Right hindlimb (tissue), 1 donor: ENCODE data around the gene CCDC73.

Experiments used
- DNase-seq: peaks from one replicate; pipeline ENCODE4 v3.0.0-alpha.2; 2018

Gene CCDC73

DNA sequence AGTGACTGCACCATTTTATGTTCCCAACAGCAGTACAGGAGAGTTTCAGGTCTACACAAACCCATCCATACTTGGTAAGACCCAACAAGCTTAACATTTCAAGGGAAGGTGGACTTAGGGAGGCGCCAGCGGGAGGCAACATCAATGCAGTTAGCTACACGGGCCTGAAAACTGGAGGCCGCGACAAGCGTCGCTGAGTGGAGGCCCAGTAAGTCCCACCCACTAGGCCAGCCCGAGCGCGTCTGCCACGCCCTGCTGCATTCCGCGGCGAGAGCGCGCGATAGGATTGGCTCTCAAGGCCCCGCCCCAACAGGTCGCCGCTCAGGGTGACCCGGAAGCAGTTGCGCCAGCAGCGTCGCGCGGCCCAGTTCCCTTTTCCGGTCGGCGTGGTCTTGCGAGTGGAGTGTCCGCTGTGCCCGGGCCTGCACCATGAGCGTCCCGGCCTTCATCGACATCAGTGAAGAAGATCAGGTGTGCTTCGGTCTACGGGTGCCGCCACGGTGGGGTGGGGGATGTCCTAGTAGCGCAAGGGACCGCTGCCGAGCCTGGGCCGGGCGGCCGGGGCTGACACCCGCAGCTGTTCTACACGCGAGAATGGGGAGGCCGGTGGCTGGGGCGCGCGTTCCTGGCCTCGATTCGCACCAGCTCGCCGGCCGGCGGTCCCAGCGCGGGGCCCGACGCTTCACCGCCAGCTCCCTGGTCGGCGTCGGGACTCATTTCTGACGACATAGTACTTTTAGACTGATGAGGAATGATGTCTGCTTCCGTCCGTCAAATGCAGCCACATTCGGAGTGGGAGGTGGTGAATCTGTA lies 210.8 kb downstream of the CCDC73 start, which contains the start of gene EIF3M:
Gene EIF3M (plus strand): TSS at position 373 of the 813 bp plus-strand sequence. CDS start 57 bp downstream, at position 430.
- peak; percentile 97 for DNase-seq

DNA sequence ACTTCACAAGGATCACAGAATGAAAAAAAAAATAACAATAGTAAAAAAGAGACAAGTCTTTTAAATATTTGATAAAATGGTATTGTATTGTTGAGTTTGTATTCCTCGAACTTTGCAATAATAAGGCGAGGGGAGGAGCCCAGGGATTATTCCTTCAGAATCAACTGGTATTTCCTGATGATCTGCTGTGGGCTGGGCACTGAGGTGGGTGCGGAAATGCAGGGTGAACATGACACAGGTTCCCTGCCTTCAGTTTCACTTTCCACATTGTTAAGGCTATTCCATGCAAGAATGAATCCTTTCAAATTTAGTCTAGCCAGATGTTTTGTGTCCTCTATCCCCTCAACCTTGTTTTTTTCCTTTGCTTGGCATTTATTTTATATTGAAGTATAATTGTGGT lies 212.9 kb downstream of the CCDC73 start:
- no peak for DNase-seq

DNA sequence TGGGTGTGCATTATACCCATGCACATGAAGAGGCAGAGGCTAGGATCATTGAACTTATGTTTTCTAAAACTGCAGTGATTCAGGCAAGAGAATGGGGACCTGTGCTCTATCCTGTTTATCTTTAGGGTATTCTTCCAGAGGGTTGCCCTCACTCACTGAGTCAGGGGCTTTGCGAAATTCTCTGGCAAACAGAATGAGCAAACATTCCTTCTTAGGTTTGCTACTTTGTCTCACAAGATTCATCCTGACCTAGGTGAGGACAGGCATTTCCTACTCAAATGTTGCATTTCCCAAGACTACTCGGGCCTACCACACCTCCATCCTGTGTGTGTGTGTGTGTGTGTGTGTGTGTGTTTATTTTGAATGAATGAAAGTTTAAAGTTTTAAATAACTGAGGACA lies 213.5 kb downstream of the CCDC73 start:
- no peak for DNase-seq

DNA sequence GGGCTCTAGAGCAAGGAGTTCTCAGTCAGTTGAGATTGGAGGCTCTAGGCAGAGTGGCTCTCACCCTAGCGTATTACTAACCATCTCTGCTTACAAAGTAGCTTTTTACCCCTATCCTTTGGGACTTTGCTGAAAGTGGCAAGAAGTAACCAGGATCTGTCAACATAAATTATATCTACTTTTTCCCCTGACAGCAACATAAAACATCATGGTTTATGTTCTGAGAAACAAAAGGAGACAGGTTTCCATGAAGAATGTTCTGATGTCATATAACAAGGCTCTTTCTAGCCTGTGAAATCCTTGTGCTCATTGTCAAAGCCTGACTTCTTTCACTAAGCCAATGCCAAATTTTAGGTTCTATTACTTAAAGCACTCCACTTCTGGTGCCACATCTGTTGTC lies 218.0 kb downstream of the CCDC73 start:
- DNase-seq, result no peak

DNA sequence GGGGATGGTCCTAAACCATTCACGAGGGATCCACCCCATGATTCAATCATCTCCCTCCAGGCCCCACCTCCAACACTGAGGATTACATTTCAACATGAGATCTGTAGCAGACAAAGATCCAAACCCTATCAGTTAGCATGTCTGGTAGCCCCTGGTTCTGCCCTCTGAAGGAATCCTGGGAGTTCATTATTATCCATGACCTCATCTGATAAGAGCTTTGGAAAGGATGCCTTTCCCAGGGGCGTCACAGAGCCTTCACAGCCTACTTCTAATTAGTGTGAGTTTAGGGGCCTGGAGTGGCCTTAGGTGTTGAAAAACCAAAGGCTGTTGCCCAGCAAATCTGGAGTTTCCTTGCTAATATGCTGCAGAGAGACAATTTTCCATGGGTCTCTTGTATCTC lies 219.4 kb downstream of the CCDC73 start:
- DNase-seq, result no peak

DNA sequence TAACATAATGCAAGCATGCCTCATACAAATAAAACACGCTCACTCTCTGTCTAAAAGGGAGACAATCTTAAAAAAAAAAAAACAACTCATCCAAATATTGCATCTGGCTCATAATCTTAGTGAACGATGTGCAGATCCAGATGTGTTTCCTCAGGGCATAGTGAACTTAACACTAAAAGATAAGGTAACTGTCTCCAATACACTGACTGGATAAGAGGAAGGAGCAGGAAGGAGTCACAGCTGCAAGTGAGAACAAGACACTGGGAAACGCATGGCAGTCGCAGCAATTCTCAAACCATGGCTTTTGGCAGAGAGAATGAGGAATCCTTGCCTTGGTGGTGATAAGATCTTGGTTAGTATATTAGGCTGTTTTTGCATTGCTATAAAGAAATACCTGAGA lies 220.0 kb downstream of the CCDC73 start:
- no peak for DNase-seq

DNA sequence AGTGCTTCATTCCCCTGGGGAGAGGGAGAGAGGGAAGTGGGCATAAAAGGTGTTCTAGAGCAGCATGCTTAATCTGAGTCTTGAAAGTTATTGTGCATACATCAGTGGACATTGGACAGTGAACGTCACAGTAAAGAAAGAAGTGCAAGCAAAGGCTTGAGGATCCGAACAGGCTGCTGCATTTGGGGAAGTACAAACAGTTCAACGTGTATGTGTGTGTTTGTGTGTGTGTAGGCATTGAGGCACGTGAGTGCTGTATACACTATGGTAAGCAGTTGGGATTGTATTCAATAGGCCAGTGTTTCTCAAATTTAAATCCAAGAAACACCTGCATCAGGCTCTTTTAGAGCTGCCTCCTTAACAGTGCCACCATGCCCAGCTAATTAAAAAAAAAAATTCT lies 221.2 kb downstream of the CCDC73 start:
- DNase-seq, result no peak

DNA sequence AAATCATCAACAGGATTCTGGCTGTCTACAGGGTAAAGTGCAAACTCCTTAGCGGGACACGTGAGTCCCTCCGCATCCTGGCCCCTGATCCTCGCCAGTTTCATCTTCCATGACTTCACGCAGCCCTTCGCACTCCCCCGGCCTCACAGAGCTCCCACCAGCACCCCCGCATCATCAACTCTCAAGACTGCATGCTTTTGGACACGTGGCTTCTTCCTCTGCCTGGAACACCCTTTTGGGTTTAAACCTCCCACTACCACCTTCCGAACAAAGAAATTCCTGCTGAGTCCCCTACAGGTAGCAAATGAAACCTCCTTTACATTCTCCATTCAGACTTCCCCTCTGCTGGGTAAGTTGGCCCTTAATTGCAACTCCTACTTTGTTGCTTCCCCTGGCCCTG lies 223.4 kb downstream of the CCDC73 start:
- DNase-seq, result no peak

DNA sequence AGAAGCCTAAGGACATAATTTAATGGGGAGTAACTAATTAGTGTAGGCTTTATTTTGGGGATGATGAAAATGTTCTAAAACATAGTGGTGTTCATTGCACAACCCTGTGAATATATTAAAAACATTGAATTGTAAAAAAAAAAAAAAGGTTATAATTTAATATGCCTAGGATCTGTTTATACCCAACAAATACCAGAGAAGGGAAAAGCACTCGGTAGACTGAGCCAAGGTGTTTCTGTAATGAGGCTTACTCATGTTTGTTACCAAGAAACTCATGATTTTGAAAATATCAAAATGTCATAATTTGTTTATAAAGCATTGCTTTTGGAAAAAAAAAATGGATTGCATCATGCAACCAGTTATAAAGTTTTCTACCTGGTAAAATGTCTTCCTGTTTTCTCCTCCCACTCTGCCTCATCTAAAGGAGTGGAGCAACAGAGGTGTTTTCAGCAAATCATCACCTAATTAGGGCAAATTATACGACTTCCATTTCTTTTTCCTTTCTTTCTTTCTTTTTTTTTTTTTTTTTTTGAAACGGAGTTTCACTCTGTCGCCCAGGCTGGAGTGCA lies 225.1 kb downstream of the CCDC73 start:
- DNase-seq, result no peak

DNA sequence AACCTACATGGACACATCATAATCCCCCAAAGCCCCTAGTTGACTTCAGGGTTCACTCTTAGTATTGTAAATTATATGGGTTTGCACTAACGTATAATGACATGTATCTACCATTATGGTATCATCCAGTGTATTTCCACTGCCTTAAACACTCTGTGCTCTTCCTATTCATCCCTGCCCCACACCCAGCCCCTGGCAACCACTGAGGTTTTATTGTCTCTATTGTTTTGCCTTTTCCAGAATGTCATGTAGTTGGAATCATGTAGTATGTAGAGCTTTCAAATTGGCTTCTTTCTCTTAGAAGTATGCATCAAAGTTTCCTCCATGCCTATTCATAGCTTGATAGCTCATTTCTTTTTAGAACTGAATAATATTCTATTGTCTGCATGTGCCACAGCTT lies 227.3 kb downstream of the CCDC73 start:
- DNase-seq, result no peak

DNA sequence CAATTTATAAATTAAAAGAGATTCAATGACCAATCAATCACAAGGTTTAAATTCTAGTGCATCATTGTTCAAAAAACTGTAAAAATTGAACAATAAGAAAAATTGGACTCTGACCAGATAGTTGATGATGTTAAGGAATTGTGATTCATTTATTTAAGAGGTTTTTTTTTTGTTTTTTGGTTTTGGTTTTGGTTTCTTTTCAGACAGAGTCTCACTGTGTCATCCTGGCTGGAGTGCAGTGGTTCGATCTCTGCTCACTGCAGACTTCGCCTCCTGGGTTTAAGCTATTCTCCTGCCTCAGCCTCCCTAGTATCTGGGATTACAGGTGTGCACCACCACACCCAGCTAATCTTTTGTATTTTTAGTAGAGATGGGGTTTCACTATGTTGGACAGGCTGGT lies 227.9 kb downstream of the CCDC73 start:
- no peak for DNase-seq

DNA sequence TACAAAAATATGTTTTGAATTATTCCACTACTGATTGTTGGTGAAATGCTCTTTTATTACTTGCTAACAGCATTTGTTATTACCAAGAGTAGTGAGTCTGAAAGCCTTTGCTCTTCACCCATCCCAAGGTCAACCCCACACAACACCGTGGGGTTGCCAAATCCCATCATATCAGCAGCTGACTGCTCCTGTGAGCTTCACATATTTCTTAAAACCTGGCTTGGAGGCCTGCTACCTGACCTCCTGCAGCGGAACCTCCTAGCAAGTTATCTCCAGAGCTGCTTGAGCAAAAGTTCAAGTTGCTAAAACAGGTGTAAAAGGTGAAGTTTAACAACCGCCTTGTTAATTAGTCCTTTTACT lies 230.9 kb downstream of the CCDC73 start:
- DNase-seq, result no peak

DNA sequence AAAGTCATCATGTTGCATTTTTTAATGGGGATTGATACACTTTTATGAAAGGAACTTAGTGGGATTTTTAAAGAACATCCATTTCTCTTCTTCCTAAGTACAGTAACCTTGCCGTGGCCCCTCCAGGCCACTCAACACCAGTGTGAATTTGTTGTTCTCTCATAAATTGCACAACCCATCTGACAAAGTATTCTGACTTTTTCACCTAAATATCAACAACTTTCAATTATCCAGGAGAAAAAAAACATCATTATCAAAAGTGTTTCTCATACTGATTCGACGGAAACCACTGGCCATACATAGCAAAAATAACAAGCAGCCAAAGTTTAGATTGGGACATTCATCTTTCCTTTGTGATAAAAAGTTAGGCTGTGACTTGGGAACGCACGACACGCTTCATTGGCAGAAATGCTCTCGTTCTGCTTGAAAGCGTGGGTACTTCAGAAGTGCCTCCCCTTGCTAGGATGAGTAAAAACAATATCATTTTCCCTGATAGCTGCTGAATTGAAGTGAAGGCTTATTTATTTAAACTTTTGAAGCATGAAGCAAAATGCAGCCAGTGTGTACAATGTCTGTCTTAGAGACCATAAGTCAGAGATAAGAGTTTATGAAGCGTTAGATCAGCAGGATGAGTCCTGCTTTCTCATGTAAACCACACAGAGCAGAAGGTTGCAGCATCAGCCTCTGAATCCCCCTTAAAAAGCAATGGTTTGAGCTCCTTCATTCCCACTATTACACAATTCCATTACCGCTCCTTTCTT lies 231.4 kb downstream of the CCDC73 start:
- no peak for DNase-seq

DNA sequence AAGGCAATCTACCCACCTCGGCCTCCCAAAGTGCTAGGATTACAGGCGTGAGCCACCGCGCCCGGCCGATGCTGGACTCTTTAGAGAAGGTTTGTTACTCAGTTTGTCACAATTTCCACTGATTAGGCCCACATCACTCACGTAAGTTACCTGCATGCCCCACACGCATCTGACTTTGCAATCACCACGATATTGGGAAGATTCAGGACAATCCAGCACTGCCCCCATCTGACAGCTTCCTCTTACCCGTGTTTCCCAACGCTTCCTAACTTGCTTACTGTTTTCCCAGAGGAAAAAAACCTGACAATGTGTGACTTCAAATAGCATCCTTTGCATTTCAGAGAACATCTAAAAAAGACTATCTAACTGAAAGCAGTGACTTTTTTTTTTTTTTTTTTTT lies 232.6 kb downstream of the CCDC73 start:
- DNase-seq, result no peak

DNA sequence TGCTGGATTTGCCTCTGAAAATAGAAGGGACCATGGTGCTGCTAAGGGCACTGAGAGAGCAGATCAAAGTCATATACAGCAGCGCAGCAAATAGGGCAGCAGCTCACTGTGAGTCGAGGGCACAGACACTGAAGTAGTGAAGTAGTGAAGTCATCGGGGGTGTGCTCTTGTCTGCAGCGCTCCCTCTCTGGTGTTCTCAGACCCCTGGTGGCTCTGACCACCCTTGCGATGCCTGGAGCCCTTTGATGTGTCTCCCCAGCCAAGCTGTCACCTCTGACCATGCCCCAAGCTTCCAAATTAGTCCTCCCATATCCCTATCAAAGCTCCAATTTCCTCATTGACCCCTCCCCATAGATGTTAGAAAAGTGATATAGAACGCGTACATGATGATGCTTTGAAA lies 238.6 kb downstream of the CCDC73 start:
- DNase-seq, result no peak

DNA sequence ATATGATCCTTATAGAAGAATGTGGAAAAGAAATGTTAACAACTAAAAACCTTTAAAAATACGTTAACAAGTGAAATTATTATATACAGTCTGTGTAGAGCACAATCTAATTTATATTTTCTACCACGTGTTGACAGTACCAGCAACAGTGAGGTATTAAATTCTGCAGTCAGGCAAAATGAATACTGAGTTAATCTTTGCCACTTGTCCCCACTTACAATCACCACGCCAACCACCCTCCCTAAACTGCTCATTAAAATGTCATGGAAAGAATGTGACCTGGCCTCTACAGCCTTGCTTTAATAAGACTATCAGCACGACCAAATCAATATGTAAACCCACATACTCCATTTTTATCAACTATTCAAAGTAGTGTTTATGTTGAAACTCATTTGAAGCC lies 239.4 kb downstream of the CCDC73 start:
- no peak for DNase-seq
